Neural cell (in vitro differentiated cells): Measurements from ENCODE around the gene SCNN1A.
"Not testable (repeated sequence)": the region's sequence is repeated elsewhere in the genome, so short reads cannot be mapped to it uniquely, and the experiment has no call there.

Experiments
- CTCF ChIP-seq: fragments of 450-650 bp; IDR thresholded peaks from 2 replicates; pipeline ENCODE4 v1.5.1; 2014; ENCODE audit warnings: antibody characterized with exemption, mild to moderate bottlenecking, moderate library complexity; ENCODE audit not compliant: poor library complexity, severe bottlenecking
- EP300 ChIP-seq: fragments of 450-650 bp; conservative IDR thresholded peaks from 2 replicates; pipeline ENCODE4 v1.6.1; 2014; ENCODE audit warnings: antibody characterized with exemption, mild to moderate bottlenecking, moderate library complexity; ENCODE audit not compliant: poor library complexity, severe bottlenecking
- SMC3 ChIP-seq: fragments of 450-650 bp; conservative IDR thresholded peaks from 2 replicates; pipeline ENCODE4 v1.6.1; 2014; ENCODE audit warnings: antibody characterized with exemption, mild to moderate bottlenecking, moderate library complexity; ENCODE audit not compliant: poor library complexity

GRCh38 chr12:6338536-6338935 is 36.8 kb downstream of the SCNN1A start:
- TF ChIP-seq EP300, SMC3, CTCF: not testable (repeated sequence)
